HG03060 (cell line): ENCODE measurements around the gene MRPL23.

Source experiments
- ATAC-seq: cut with Tn5 transposase; IDR thresholded peaks from one replicate; pipeline ENCODE4 v1.9.1; 2021; ENCODE audit warnings: low read depth, moderate number of reproducible peaks; ENCODE audit not compliant: unreplicated experiment

The MRPL23 gene

DNA sequence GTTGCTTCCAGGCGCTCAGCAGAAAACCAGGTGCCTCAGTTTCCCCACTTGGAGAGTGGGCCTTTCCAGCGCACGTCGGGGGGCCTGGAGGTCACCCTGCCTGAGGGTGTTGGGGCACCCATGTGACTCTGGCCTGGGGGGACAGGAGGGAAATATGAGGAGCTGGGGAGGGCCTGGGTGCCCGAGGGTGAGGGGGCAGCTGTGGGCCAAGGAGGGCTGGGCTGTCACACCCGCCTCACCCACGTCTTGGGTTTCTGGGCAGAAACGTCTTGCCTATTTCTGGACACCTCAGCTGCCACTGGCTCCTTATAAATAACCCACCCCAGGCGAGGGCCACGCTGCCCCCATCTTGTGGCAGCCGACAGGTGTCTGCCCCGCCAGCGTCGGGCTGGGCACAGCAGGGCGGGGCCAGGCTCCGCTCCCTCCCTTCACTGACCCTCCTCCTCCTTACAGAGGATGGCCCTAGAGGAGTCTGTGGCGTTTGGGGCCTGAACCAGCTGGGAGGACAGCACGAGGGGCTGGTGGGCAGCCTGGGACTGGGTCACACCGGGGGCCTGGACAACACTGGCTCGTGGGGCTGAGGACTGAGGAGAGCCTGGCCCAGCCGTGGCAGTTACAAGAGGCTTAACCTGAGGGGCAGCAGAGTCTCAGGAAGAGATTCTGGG lies 26.1 kb upstream of the MRPL23 start:
- ATAC-seq = no peak

DNA sequence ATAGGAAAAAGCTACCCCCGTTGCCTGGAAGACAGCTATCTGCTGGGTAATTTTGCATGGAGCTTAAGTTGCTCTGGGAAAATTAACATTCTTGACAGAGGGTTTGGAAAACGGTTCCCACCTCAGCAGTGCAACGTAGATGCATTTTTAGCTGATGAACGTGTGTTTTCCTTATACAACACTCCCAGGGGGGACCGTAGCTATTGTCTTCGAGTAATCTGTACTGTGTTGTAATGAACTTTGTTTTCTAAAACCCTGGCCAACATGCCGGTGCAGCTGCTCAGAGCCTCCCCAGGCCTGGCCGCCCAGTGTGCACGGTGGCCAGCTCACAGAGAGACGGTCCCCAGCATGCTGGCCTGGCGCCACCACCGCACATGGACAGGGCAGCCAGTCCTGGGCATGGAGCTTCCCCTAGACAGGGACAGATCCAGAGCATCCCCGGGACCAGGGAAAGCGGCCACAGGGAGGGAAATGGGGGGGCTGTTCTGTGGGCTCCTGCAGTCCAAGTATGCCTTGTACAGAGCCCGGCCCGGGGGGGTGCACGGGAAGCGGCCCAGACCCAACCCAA lies 25.5 kb upstream of the MRPL23 start:
- no peak for ATAC-seq

- ATAC-seq = no peak
Observed at GRCh38 chr11:1922481-1923081, 24.6 kb upstream of the MRPL23 start.

GRCh38 chr11:1923201-1923956 lies 23.8 kb upstream of the MRPL23 start:
- no peak for ATAC-seq

GRCh38 chr11:1924181-1924580 lies 23.0 kb upstream of the MRPL23 start:
- no peak for ATAC-seq

DNA sequence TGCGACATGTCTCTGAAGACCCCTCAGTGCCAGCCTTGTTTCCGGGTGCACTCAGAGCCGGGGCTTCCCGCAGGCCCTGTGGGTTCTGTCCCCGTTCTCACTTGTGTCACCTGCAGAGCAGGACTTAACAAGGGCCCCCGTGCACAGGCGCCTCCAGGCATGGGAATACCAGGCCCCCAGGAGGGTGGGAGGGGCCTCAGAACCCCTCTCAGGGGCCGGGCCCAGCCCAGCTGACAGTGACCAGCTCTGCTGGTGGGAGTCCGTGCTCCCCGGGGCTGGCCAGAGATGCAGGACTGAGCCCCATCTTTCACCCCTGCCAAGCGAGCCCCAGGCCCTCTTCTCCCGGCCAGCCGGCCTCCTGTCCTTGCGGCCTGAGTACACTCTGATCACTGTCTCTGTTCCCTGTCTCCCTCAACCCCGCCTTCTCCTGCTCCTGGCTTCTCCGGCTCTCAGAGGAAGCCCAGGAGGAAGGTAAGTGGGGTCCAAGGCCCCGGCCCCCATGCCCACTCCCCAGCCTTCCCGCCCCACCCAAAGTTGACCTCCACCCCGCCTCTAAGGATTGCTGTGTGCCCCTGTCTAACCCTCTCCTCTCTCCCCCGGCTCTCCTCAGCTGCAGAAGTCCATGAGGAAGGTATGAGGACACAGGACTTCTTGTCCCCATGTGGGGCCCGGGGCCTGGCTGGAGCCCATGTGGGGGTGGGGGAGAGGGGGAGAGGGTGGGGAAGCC lies 22.3 kb upstream of the MRPL23 start:
- no peak for ATAC-seq

DNA sequence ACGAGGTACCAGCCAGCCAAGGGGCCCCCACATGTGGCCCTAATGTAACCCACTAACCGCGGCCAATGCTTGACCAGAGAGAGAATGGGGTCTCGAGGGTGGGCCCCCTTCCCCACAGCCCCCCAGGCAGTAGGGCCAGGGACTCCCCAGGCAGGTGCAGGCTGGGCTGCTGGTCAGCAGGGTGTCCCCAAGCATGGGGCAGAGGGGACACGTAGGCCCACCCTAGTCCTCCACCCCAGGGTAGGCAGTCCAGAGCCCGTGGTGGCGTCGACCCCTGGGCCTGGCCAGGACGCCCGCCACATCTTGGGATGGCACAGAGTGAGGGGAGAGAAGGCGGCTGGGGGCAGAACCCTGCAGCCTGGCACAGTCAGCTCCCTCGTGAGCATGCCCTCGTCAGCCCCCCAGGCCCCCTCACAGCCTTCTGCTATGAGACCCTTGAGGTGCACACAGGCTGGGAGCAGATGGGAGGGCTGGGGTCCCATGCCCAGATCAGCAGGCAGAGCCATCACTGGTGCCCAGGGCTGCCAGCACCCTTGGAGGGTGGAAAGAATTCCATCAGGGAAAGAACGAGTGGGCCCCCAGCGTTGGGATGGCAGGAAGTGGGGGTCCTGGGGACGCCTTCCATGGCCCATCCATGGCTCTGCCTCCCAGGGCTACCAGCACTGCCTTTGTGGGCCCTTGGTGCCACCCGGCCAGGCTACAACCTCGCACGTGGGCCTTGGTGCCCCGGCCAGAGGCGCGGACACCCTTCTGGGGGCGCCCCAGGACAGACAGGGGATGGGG lies 21.6 kb upstream of the MRPL23 start:
- no peak for ATAC-seq

DNA sequence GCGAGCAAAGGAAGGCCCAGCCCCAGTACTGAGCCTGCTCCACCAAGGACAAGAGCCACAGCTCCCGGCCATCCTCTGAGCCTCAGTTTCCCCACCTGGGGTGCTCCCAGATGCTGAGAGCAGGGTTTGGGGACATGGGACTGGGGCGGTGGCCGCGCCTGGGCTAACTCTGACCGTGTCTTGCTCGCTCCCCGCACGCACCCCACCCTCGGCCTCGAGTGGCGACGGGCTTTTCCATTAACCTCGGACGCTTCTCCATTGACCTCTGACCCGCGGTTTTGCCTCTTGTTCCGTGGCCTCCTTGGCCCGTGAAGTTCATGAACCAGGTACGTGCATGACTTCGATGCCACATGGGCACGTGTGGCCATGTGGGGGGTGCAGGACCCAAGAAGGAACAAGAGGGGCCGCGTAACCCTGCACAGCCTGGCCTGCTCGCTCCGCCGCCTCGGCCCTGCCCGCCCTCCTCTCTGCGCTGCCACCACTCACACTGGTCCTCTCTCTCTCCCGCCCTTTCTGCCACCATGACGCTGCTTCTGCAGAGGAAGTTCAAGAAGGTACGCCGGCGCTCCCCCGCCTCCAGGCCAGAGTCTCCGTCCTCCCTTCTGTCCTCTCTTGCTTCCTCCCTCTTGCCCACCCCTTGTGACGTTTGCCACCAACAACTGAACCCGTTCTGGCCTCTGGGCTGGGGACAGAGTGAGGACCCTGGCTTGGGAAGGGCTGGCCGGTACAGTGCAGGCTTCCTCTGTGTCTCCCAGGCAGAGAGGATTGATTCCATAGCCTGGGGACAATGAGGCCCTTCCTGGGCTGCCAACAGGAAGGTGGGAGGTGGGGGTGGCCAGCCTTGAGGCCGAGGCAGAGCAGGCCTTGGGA lies 20.7 kb upstream of the MRPL23 start:
- no peak for ATAC-seq

DNA sequence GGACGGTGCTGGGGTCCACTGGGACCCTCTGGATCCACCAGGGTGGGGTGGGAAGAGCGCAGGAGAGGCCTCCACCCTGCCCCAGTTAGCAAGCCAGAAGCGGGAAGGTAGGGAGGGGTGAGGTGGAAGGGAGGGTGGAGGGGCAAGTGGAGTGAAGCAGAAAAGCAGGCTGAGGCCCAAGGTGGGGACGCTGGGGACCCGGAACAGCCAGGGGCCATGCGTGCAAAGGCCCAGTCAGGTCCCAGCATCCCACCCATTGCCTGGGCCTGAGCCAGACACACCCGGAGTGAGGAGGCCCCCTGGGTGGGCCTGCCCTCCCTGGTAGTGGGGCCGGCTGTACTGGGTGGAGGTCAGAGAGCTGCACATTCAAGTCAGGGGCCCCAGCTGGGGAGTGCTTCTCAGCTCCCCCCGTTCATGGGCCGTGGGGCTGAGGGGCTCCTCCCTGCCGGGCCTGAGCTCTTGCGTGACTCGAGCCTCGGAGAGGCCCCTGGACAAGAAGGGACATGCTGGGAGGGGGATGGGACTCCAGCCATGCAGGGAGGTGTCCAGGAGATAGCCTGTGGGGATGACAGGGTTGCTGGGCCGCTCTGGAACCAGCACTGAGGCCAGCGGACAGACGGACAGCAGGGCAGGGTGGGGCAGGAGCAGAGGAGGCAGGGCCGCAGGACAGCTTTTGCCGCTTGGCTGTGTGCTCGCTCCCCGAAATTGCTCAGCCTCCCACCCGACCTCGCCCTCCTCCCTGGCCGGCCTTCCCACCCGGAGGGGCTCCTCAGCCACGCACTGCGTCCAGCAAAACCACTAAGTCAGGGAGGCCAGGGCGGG lies 19.9 kb upstream of the MRPL23 start:
- no peak for ATAC-seq

- no peak for ATAC-seq
Observed at GRCh38 chr11:1927848-1928469, 19.2 kb upstream of the MRPL23 start.

- no peak for ATAC-seq
Observed at GRCh38 chr11:1928470-1928890, 18.7 kb upstream of the MRPL23 start.

- no peak for ATAC-seq
Observed at GRCh38 chr11:1928891-1929541, 18.1 kb upstream of the MRPL23 start.

- ATAC-seq = no peak
Observed at GRCh38 chr11:1929621-1930461, 17.3 kb upstream of the MRPL23 start.

DNA sequence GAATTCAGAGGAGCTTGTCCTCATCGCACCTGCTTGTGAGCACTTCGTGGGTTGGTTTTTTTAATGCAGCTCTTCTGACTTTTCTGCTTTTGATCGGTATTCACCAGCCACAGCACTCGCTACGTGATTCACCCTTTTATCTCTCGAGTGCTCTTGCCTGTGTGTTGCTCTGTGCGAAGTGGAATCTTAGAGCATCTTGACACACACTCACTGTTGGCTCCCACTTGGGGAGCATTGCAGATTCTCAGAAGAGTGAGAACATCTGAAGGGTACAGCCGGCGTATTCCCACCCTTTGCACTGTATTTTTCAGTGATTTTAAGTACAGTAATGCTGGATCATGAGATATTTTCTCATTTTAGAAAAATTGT lies 16.7 kb upstream of the MRPL23 start:
- ATAC-seq = no peak

DNA sequence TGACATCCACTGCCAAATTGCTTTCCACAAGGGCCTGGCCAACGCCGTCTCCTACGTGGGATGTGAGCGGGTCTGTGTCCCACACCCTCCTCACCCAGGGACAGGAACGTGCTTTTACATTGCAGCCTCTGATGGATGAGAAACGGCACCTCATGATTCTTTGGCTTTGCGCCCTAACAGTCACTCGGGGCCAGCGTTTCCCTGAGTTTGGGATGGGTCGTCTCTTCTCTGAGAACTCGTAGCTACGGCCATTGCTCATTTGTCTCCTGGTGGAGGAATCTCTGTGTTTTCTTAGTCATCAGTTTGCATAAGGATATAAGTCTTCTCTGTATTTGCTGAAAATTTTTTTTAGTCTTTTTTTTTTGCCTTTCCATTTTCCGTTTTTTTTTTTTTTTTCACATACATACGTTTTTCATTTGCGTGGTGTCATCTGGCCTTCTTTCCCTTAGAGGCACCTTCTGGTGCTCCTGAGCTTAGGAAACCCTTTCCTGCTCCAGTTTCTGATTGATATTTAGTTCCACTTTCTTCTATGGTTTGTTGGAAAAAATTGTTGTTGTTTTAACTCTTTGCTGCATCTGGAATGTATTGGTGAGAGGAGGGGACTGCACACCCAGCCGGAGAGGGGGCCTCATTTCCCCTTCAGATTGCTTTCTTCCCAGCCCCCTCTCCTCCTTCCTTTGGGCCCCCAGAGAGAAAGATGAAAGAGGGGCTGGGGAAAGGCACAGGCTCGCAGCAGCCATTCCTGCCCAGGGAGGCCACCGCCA lies 15.6 kb upstream of the MRPL23 start:
- ATAC-seq = no peak

GRCh38 chr11:1932105-1932480 lies 15.0 kb upstream of the MRPL23 start:
- ATAC-seq = no peak
